Mammary epithelial cell (primary cell): ENCODE data around the gene SPINK8.
"Not testable (repeated sequence)": the region's sequence is repeated elsewhere in the genome, so short reads cannot be mapped to it uniquely, and the experiment has no call there.

Experiments used
- CTCF ChIP-seq, 2 donors: IDR thresholded peaks in 1 of 2; conservative IDR thresholded peaks in 1 of 2; 2 replicates each; pipeline ENCODE4 v1.5.1; 2011 to 2012; ENCODE audit warnings: inconsistent platforms in 2 of 2, low read length in 2 of 2, mild to moderate bottlenecking in 2 of 2, control low read depth in 1 of 2, low read depth in 1 of 2; ENCODE audit not compliant: insufficient read depth in 1 of 2; ENCODE audit errors: extremely low read depth in 1 of 2
- EZH2 ChIP-seq: IDR thresholded peaks from 2 replicates; pipeline ENCODE4 v1.6.1; 2012; ENCODE audit warnings: low read length, inconsistent platforms, borderline replicate concordance

- TF ChIP-seq CTCF (conservative IDR thresholded peaks at IDR 0.05 in 1 of 2, IDR thresholded peaks at IDR 0.05 in 1 of 2; ENCODE audit: extremely low read depth in 1 of 2, insufficient read depth in 1 of 2, low read depth in 1 of 2, low read length in 2 of 2); EZH2: not testable (repeated sequence)
Observed at GRCh38 chr3:48333346-48334245, at the start of gene SPINK8.
